ENCODE data around the gene PHF21B. TPM values are rescaled to one million over a fixed set of nuclear protein-coding genes. Genes with fewer than 3 reads are reported as not detected.

Gene PHF21B
- total RNA-seq, 4 donors from 2014 or later, result 0.50 to 9.4 (median 1.8) TPM; not detected in 1

GRCh38 chr22:44939451-44939850, 70.4 kb downstream of the PHF21B start:
- peaks cover 0 to 8% (median 0%) of the 10 kb centered on the region in 4 donors for H3K4me1 ChIP-seq
- no peaks in the 10 kb centered on the region for H3K9me3 ChIP-seq
- WGBS, result 78% methylated on average over 6 of the region's 11 CpGs
- no peak for DNase-seq (ENCODE audit: extremely low spot score)
- no peak overlapping the region for H3K27ac ChIP-seq (replicated peaks in 1 of 4)
- H3K4me3 ChIP-seq, result no peak overlapping the region
- no peak for TF ChIP-seq POLR2AphosphoS5 (IDR thresholded peaks at IDR 0.05)
- no peak for TF ChIP-seq CTCF (IDR thresholded peaks at IDR 0.05)
- H3K36me3 ChIP-seq, result no peaks in the 10 kb centered on the region
- H3K27me3 ChIP-seq, result peaks cover 0 to 20% (median 0%) of the 10 kb centered on the region in 4 donors
- intact Hi-C loops (cut with DNase I), result no loop called here

DNA sequence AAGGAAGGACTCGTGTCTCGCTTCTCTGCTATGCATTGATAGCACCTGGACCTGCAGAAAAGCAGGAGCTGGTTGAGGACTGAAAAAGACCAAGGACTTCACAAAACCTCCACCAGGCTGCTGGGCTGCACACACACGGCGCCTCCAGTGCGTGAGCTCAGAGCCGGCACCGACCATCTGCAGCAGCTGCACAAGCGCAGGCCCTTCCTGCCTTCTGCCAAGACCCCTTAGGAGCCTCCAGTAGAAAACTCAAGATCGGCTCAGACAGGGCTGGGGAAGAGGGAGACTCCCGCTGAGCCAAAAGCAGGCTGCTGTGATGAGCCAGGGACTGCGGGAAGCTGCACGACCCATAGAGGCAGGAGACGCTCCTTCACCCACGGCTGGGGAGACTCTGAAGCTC, 70.9 kb downstream of the PHF21B start:
- 68% methylated on average over 10 of the region's 14 CpGs for WGBS
- no peak for DNase-seq (ENCODE audit: extremely low spot score)
- Histone ChIP-seq H3K9me3 (no peaks in the 10 kb centered on the region), H3K4me1 (peaks cover 0 to 8% (median 0%) of the 10 kb centered on the region in 4 donors), H3K4me3 (no peak overlapping the region), H3K36me3 (no peaks in the 10 kb centered on the region), H3K27ac (replicated peaks in 1 of 4) (no peak overlapping the region), H3K27me3 (peaks cover 0 to 15% (median 0%) of the 10 kb centered on the region in 4 donors)
- TF ChIP-seq POLR2AphosphoS5 (IDR thresholded peaks at IDR 0.05), result no peak
- intact Hi-C loops (cut with DNase I), result no loop called here

DNA sequence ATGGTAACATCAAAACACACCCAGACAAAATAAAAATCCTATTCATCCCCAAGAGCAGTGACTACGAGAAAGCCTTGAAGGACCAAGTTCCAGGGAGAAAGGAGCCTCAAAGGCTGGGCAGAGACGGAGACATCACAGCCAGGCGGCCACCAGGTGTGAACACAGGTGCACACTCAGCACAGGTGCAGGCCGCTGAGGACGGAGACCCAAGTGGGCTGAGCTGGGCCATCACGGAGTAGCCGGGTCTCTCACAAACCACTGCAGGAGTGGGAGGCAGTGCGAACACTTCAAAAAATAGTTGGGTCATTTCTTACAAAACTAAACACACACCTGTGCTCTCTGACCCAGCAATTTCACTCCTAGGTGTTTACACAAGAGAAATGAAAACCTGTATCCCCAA, 72.6 kb downstream of the PHF21B start:
- peaks cover 0 to 9% (median 0%) of the 10 kb centered on the region in 4 donors for H3K27me3 ChIP-seq
- H3K4me1 ChIP-seq, result peaks cover 0 to 8% (median 0%) of the 10 kb centered on the region in 4 donors
- TF ChIP-seq POLR2AphosphoS5 (IDR thresholded peaks at IDR 0.05), result no peak
- TF ChIP-seq EP300 (IDR thresholded peaks at IDR 0.05), result no peak
- TF ChIP-seq CTCF (IDR thresholded peaks at IDR 0.05), result no peak
- no peak for TF ChIP-seq POLR2A (IDR thresholded peaks at IDR 0.05; ENCODE audit: low read depth)
- 90% methylated on average over 8 of the region's 8 CpGs for WGBS
- no peak overlapping the region for H3K4me3 ChIP-seq
- no peaks in the 10 kb centered on the region for H3K9me3 ChIP-seq
- H3K36me3 ChIP-seq, result no peaks in the 10 kb centered on the region
- no peak for DNase-seq (ENCODE audit: extremely low spot score)
- H3K27ac ChIP-seq (replicated peaks in 1 of 4), result no peak overlapping the region
- intact Hi-C loops (cut with DNase I), result no loop called here

DNA sequence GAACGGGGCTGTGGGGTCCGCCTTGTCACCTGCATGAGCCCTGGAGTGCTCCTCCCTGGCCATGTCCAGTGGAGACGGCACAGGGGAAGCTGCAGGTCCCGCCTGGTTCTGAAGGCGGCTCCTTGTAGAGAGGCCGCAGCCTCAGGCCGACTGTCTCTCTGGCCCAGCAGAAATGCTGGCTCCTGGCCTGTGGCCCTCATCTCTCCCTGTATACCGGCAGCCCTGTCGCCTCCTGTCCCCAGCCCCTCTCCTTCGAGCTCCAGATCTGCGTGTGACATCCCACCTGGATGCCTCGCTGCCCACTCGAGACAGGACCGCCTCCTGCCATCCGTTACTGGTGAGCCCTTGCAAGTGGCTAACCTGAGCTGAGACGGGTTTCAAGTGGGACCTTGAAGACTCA, 73.6 kb downstream of the PHF21B start:
- no peak for DNase-seq (ENCODE audit: extremely low spot score)
- peaks cover 0 to 5% (median 0%) of the 10 kb centered on the region in 4 donors for H3K27me3 ChIP-seq
- H3K36me3 ChIP-seq, result no peaks in the 10 kb centered on the region
- peak overlapping the region in 1 of 4 donors; percentile 9 for H3K4me3 ChIP-seq
- intact Hi-C loops (cut with DNase I), result no loop called here
- TF ChIP-seq CTCF (IDR thresholded peaks at IDR 0.05) (no peak), POLR2AphosphoS5 (IDR thresholded peaks at IDR 0.05) (no peak), EP300 (IDR thresholded peaks at IDR 0.05) (no peak), POLR2A (IDR thresholded peaks at IDR 0.05; ENCODE audit: low read depth) (no peak)
- peak overlapping the region in 2 of 4 donors; percentile 3 to 76 for H3K27ac ChIP-seq (replicated peaks in 1 of 4)
- peaks cover 0 to 8% (median 0%) of the 10 kb centered on the region in 4 donors for H3K4me1 ChIP-seq
- H3K9me3 ChIP-seq, result no peaks in the 10 kb centered on the region
- WGBS, result 91% methylated on average over 16 of the region's 16 CpGs

DNA sequence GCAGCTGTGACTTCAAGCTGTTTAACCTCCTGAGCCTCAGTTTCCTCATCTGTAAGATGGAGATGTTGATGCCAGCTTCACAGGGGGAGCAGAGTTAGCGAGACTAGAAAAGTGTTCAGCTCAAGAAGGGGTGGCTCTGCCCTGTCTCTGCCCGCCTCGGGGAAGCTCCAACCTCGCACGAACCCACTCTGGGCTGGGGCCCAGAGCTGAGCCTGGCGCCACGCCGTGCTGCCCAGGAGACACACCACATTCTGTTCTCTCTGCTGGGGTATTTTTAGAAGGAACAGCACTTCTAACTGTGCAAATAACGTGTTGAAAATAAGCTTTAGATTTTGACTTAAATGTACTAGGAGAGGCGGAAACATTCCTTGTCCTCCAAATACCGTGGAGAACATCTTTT, 74.1 kb downstream of the PHF21B start:
- intact Hi-C loops (cut with DNase I), result no loop called here
- no peak for DNase-seq (ENCODE audit: extremely low spot score)
- no peak for TF ChIP-seq POLR2A (IDR thresholded peaks at IDR 0.05; ENCODE audit: low read depth)
- no peak for TF ChIP-seq POLR2AphosphoS5 (IDR thresholded peaks at IDR 0.05)
- no peak for TF ChIP-seq CTCF (IDR thresholded peaks at IDR 0.05)
- TF ChIP-seq EP300 (IDR thresholded peaks at IDR 0.05), result no peak
- Histone ChIP-seq H3K4me3 (peak overlapping the region in 1 of 4 donors; percentile 9), H3K27ac (replicated peaks in 1 of 4) (peak overlapping the region in 2 of 4 donors; percentile 3 to 76), H3K27me3 (peaks cover 0 to 5% (median 0%) of the 10 kb centered on the region in 4 donors), H3K4me1 (peaks cover 0 to 11% (median 0%) of the 10 kb centered on the region in 4 donors), H3K9me3 (no peaks in the 10 kb centered on the region), H3K36me3 (no peaks in the 10 kb centered on the region)
- WGBS, result 92% methylated on average over 11 of the region's 11 CpGs

Data from esophagus muscularis mucosa (tissue), 4 donors.